Measurements from ENCODE around the gene FER. TPM values are rescaled to one million over a fixed set of nuclear protein-coding genes. Genes with fewer than 3 reads are reported as not detected.

FER gene
- polyA plus RNA-seq, 1 donor (not counting 4 experiments of a cell fraction or from before 2014, with no cell fraction given): 17.1 TPM

- H3K4me2 ChIP-seq (ENCODE audit: control insufficient read depth, extremely low read depth, insufficient read depth, low read depth, low read length): no peak overlapping the region
- no peaks in the 10 kb centered on the region for H3K4me1 ChIP-seq (ENCODE audit: control insufficient read depth, extremely low read depth, insufficient read depth, low read length)
- no peak overlapping the region for H3K27ac ChIP-seq (ENCODE audit: control insufficient read depth, insufficient read depth, low read length)
- H4K20me1 ChIP-seq (ENCODE audit: control insufficient read depth, extremely low read depth, insufficient read depth, low read length): no peaks in the 10 kb centered on the region
- no peak for DNase-seq (ENCODE audit: low read depth, low spot score)
- H3K79me2 ChIP-seq (ENCODE audit: control insufficient read depth, insufficient read depth, low read length): no peaks in the 10 kb centered on the region
- H3K9me3 ChIP-seq (ENCODE audit: control insufficient read depth, low read depth, low read length): no peaks in the 10 kb centered on the region
- H3K4me3 ChIP-seq (ENCODE audit: control insufficient read depth in 2 of 3, extremely low read depth in 1 of 3, insufficient read depth in 2 of 3, low read depth in 1 of 3, low read length in 3 of 3): no peak overlapping the region
- H3K9ac ChIP-seq (ENCODE audit: control insufficient read depth, extremely low read depth, insufficient read depth, low read length): no peak overlapping the region
- no peak for TF ChIP-seq EZH2 (IDR thresholded peaks at IDR 0.05; ENCODE audit: low read length)
- TF ChIP-seq CTCF (optimal IDR thresholded peaks at IDR 0.05 in 1 of 3, IDR thresholded peaks at IDR 0.05 in 1 of 3, conservative IDR thresholded peaks at IDR 0.05 in 1 of 3; ENCODE audit: extremely low read depth in 1 of 3, insufficient read depth in 2 of 3, low read length in 3 of 3): no peak
- no peaks in the 10 kb centered on the region for H3K36me3 ChIP-seq (ENCODE audit: control insufficient read depth in 2 of 2, extremely low read depth in 1 of 2, insufficient read depth in 2 of 2, low read length in 2 of 2)
- no peak for FAIRE-seq
- no peaks in the 10 kb centered on the region for H3K27me3 ChIP-seq (ENCODE audit: control insufficient read depth, extremely low read depth, insufficient read depth, low read length)
- no peaks in the 10 kb centered on the region for H3K9me1 ChIP-seq (ENCODE audit: control insufficient read depth, extremely low read depth, insufficient read depth, low read length)
- dilution Hi-C loops (cut with MboI; ENCODE audit: extremely low pct_ligation_motif_present, low sequenced_read_pairs): no loop called here
- H2AFZ ChIP-seq (ENCODE audit: control insufficient read depth, low read length): no peak overlapping the region
These were observed 187.9 kb downstream of the FER start for GRCh38 chr5:108935611-108936010.

- Histone ChIP-seq H3K36me3 (ENCODE audit: control insufficient read depth in 2 of 2, extremely low read depth in 1 of 2, insufficient read depth in 2 of 2, low read length in 2 of 2) (no peaks in the 10 kb centered on the region), H3K27ac (ENCODE audit: control insufficient read depth, insufficient read depth, low read length) (no peak overlapping the region), H3K9me3 (ENCODE audit: control insufficient read depth, low read depth, low read length) (no peaks in the 10 kb centered on the region), H4K20me1 (ENCODE audit: control insufficient read depth, extremely low read depth, insufficient read depth, low read length) (no peaks in the 10 kb centered on the region), H3K79me2 (ENCODE audit: control insufficient read depth, insufficient read depth, low read length) (no peaks in the 10 kb centered on the region), H2AFZ (ENCODE audit: control insufficient read depth, low read length) (no peak overlapping the region), H3K9me1 (ENCODE audit: control insufficient read depth, extremely low read depth, insufficient read depth, low read length) (no peaks in the 10 kb centered on the region), H3K4me3 (ENCODE audit: control insufficient read depth in 2 of 3, extremely low read depth in 1 of 3, insufficient read depth in 2 of 3, low read depth in 1 of 3, low read length in 3 of 3) (no peak overlapping the region), H3K9ac (ENCODE audit: control insufficient read depth, extremely low read depth, insufficient read depth, low read length) (no peak overlapping the region), H3K4me1 (ENCODE audit: control insufficient read depth, extremely low read depth, insufficient read depth, low read length) (no peaks in the 10 kb centered on the region), H3K4me2 (ENCODE audit: control insufficient read depth, extremely low read depth, insufficient read depth, low read depth, low read length) (no peak overlapping the region), H3K27me3 (ENCODE audit: control insufficient read depth, extremely low read depth, insufficient read depth, low read length) (no peaks in the 10 kb centered on the region)
- DNase-seq (ENCODE audit: low read depth, low spot score) (no peak), FAIRE-seq (no peak)
- dilution Hi-C loops (cut with MboI; ENCODE audit: extremely low pct_ligation_motif_present, low sequenced_read_pairs): no loop called here
- TF ChIP-seq CTCF (optimal IDR thresholded peaks at IDR 0.05 in 1 of 3, IDR thresholded peaks at IDR 0.05 in 1 of 3, conservative IDR thresholded peaks at IDR 0.05 in 1 of 3; ENCODE audit: extremely low read depth in 1 of 3, insufficient read depth in 2 of 3, low read length in 3 of 3) (no peak), EZH2 (IDR thresholded peaks at IDR 0.05; ENCODE audit: low read length) (no peak)
These were observed 189.5 kb downstream of the FER start for GRCh38 chr5:108937221-108937620.

Data from keratinocyte (primary cell).